ENCODE data around the gene CEP170B. TPM values are rescaled to one million over a fixed set of nuclear protein-coding genes. Genes with fewer than 3 reads are reported as not detected.

Gene CEP170B
- total and polyA plus RNA-seq, 2 donors, result 0.90 to 8.3 TPM

- no peak overlapping the region for H3K4me3 ChIP-seq (ENCODE audit: low read length in 2 of 2)
- 89% methylated on average over 39 of the region's 39 CpGs for WGBS
- no peaks in the 10 kb centered on the region for H3K36me3 ChIP-seq (ENCODE audit: control insufficient read depth in 2 of 2, insufficient read depth in 2 of 2, low read length in 1 of 2)
- H3K4me1 ChIP-seq (ENCODE audit: control insufficient read depth in 2 of 2, insufficient read depth in 2 of 2, low read length in 2 of 2), result no peaks in the 10 kb centered on the region
- no peak for DNase-seq (ENCODE audit: low read depth in 6 of 9, low spot score in 9 of 9)
- no peaks in the 10 kb centered on the region for H3K27me3 ChIP-seq (ENCODE audit: control insufficient read depth in 2 of 2, insufficient read depth in 1 of 2, low read length in 1 of 2)
- no peaks in the 10 kb centered on the region for H3K9me3 ChIP-seq (ENCODE audit: control insufficient read depth in 2 of 2, insufficient read depth in 1 of 2, low read length in 1 of 2)
- no peak overlapping the region for H3K27ac ChIP-seq (ENCODE audit: low read depth in 1 of 2, low read length in 1 of 2)
These were observed 28.6 kb downstream of the CEP170B start for GRCh38 chr14:104893435-104894207.

- 92% methylated on average over 30 of the region's 30 CpGs for WGBS
- Histone ChIP-seq H3K4me1 (ENCODE audit: control insufficient read depth in 2 of 2, insufficient read depth in 2 of 2, low read length in 2 of 2) (no peaks in the 10 kb centered on the region), H3K4me3 (ENCODE audit: low read length in 2 of 2) (no peak overlapping the region), H3K27me3 (ENCODE audit: control insufficient read depth in 2 of 2, insufficient read depth in 1 of 2, low read length in 1 of 2) (peaks cover 0 to 4% of the 10 kb centered on the region in 2 donors), H3K36me3 (ENCODE audit: control insufficient read depth in 2 of 2, insufficient read depth in 2 of 2, low read length in 1 of 2) (no peaks in the 10 kb centered on the region), H3K27ac (ENCODE audit: low read depth in 1 of 2, low read length in 1 of 2) (no peak overlapping the region), H3K9me3 (ENCODE audit: control insufficient read depth in 2 of 2, insufficient read depth in 1 of 2, low read length in 1 of 2) (no peaks in the 10 kb centered on the region)
- no peak for DNase-seq (ENCODE audit: low read depth in 6 of 9, low spot score in 9 of 9)
These were observed 29.5 kb downstream of the CEP170B start for GRCh38 chr14:104894331-104895206.

- DNase-seq (ENCODE audit: low read depth in 6 of 9, low spot score in 9 of 9), result no peak
- no peaks in the 10 kb centered on the region for H3K4me1 ChIP-seq (ENCODE audit: control insufficient read depth in 2 of 2, insufficient read depth in 2 of 2, low read length in 2 of 2)
- peaks cover 0 to 4% of the 10 kb centered on the region in 2 donors for H3K27me3 ChIP-seq (ENCODE audit: control insufficient read depth in 2 of 2, insufficient read depth in 1 of 2, low read length in 1 of 2)
- WGBS, result 92% methylated on average over 9 of the region's 9 CpGs
- H3K36me3 ChIP-seq (ENCODE audit: control insufficient read depth in 2 of 2, insufficient read depth in 2 of 2, low read length in 1 of 2), result no peaks in the 10 kb centered on the region
- H3K9me3 ChIP-seq (ENCODE audit: control insufficient read depth in 2 of 2, insufficient read depth in 1 of 2, low read length in 1 of 2), result no peaks in the 10 kb centered on the region
- H3K27ac ChIP-seq (ENCODE audit: low read depth in 1 of 2, low read length in 1 of 2), result no peak overlapping the region
- H3K4me3 ChIP-seq (ENCODE audit: low read length in 2 of 2), result no peak overlapping the region
These were observed 30.2 kb downstream of the CEP170B start for GRCh38 chr14:104895207-104895785.

GRCh38 chr14:104895786-104896661 is 31.0 kb downstream of the CEP170B start:
- Histone ChIP-seq H3K27me3 (ENCODE audit: control insufficient read depth in 2 of 2, insufficient read depth in 1 of 2, low read length in 1 of 2) (peaks cover 0 to 4% of the 10 kb centered on the region in 2 donors), H3K4me3 (ENCODE audit: low read length in 2 of 2) (no peak overlapping the region), H3K27ac (ENCODE audit: low read depth in 1 of 2, low read length in 1 of 2) (no peak overlapping the region), H3K9me3 (ENCODE audit: control insufficient read depth in 2 of 2, insufficient read depth in 1 of 2, low read length in 1 of 2) (no peaks in the 10 kb centered on the region), H3K36me3 (ENCODE audit: control insufficient read depth in 2 of 2, insufficient read depth in 2 of 2, low read length in 1 of 2) (no peaks in the 10 kb centered on the region), H3K4me1 (ENCODE audit: control insufficient read depth in 2 of 2, insufficient read depth in 2 of 2, low read length in 2 of 2) (no peaks in the 10 kb centered on the region)
- DNase-seq (ENCODE audit: low read depth in 6 of 9, low spot score in 9 of 9), result no peak
- 92% methylated on average over 34 of the region's 34 CpGs for WGBS

- Histone ChIP-seq H3K36me3 (ENCODE audit: control insufficient read depth in 2 of 2, insufficient read depth in 2 of 2, low read length in 1 of 2) (no peaks in the 10 kb centered on the region), H3K9me3 (ENCODE audit: control insufficient read depth in 2 of 2, insufficient read depth in 1 of 2, low read length in 1 of 2) (no peaks in the 10 kb centered on the region), H3K4me1 (ENCODE audit: control insufficient read depth in 2 of 2, insufficient read depth in 2 of 2, low read length in 2 of 2) (no peaks in the 10 kb centered on the region), H3K27me3 (ENCODE audit: control insufficient read depth in 2 of 2, insufficient read depth in 1 of 2, low read length in 1 of 2) (peaks cover 0 to 4% of the 10 kb centered on the region in 2 donors), H3K4me3 (ENCODE audit: low read length in 2 of 2) (no peak overlapping the region), H3K27ac (ENCODE audit: low read depth in 1 of 2, low read length in 1 of 2) (no peak overlapping the region)
- 95% methylated on average over 37 of the region's 37 CpGs for WGBS
- DNase-seq (ENCODE audit: low read depth in 6 of 9, low spot score in 9 of 9), result no peak
These were observed 32.5 kb downstream of the CEP170B start for GRCh38 chr14:104897330-104898194.

GRCh38 chr14:104898195-104898558 is 33.1 kb downstream of the CEP170B start:
- no peak overlapping the region for H3K4me3 ChIP-seq (ENCODE audit: low read length in 2 of 2)
- H3K27me3 ChIP-seq (ENCODE audit: control insufficient read depth in 2 of 2, insufficient read depth in 1 of 2, low read length in 1 of 2), result peaks cover 0 to 5% of the 10 kb centered on the region in 2 donors
- no peaks in the 10 kb centered on the region for H3K36me3 ChIP-seq (ENCODE audit: control insufficient read depth in 2 of 2, insufficient read depth in 2 of 2, low read length in 1 of 2)
- WGBS, result 99% methylated on average over 7 of the region's 7 CpGs
- H3K27ac ChIP-seq (ENCODE audit: low read depth in 1 of 2, low read length in 1 of 2), result no peak overlapping the region
- no peak for DNase-seq (ENCODE audit: low read depth in 6 of 9, low spot score in 9 of 9)
- no peaks in the 10 kb centered on the region for H3K4me1 ChIP-seq (ENCODE audit: control insufficient read depth in 2 of 2, insufficient read depth in 2 of 2, low read length in 2 of 2)
- no peaks in the 10 kb centered on the region for H3K9me3 ChIP-seq (ENCODE audit: control insufficient read depth in 2 of 2, insufficient read depth in 1 of 2, low read length in 1 of 2)

- WGBS, result 89% methylated on average over 24 of the region's 24 CpGs
- Histone ChIP-seq H3K4me3 (ENCODE audit: low read length in 2 of 2) (no peak overlapping the region), H3K27me3 (ENCODE audit: control insufficient read depth in 2 of 2, insufficient read depth in 1 of 2, low read length in 1 of 2) (peaks cover 0 to 12% of the 10 kb centered on the region in 2 donors), H3K36me3 (ENCODE audit: control insufficient read depth in 2 of 2, insufficient read depth in 2 of 2, low read length in 1 of 2) (no peaks in the 10 kb centered on the region), H3K9me3 (ENCODE audit: control insufficient read depth in 2 of 2, insufficient read depth in 1 of 2, low read length in 1 of 2) (no peaks in the 10 kb centered on the region), H3K4me1 (ENCODE audit: control insufficient read depth in 2 of 2, insufficient read depth in 2 of 2, low read length in 2 of 2) (no peaks in the 10 kb centered on the region), H3K27ac (ENCODE audit: low read depth in 1 of 2, low read length in 1 of 2) (no peak overlapping the region)
- no peak for DNase-seq (ENCODE audit: low read depth in 6 of 9, low spot score in 9 of 9)
These were observed 33.9 kb downstream of the CEP170B start for GRCh38 chr14:104898870-104899510.

GRCh38 chr14:104899781-104900180 is 34.7 kb downstream of the CEP170B start:
- H3K4me3 ChIP-seq (ENCODE audit: low read length in 2 of 2), result no peak overlapping the region
- no peak for DNase-seq (ENCODE audit: low read depth in 6 of 9, low spot score in 9 of 9)

More at GRCh38 chr14:104899781-104900180, 34.7 kb downstream of the CEP170B start:
- Histone ChIP-seq H3K36me3 (ENCODE audit: control insufficient read depth in 2 of 2, insufficient read depth in 2 of 2, low read length in 1 of 2) (no peaks in the 10 kb centered on the region), H3K27me3 (ENCODE audit: control insufficient read depth in 2 of 2, insufficient read depth in 1 of 2, low read length in 1 of 2) (peaks cover 0 to 13% of the 10 kb centered on the region in 2 donors), H3K4me1 (ENCODE audit: control insufficient read depth in 2 of 2, insufficient read depth in 2 of 2, low read length in 2 of 2) (no peaks in the 10 kb centered on the region), H3K9me3 (ENCODE audit: control insufficient read depth in 2 of 2, insufficient read depth in 1 of 2, low read length in 1 of 2) (no peaks in the 10 kb centered on the region), H3K27ac (ENCODE audit: low read depth in 1 of 2, low read length in 1 of 2) (no peak overlapping the region)
- WGBS, result 60% methylated on average over 2 of the region's 2 CpGs

Data from thymus (tissue), 11 donors.